Midbrain (tissue), 1 donor: ENCODE measurements around the gene PGAP2.
"Not testable (repeated sequence)": the region's sequence is repeated elsewhere in the genome, so short reads cannot be mapped to it uniquely, and the experiment has no call there.

Experiments used
- DNase-seq: peaks from one replicate; lab custom pipeline; 2025; lab: John Stamatoyannopoulos, UW

The PGAP2 gene

DNA sequence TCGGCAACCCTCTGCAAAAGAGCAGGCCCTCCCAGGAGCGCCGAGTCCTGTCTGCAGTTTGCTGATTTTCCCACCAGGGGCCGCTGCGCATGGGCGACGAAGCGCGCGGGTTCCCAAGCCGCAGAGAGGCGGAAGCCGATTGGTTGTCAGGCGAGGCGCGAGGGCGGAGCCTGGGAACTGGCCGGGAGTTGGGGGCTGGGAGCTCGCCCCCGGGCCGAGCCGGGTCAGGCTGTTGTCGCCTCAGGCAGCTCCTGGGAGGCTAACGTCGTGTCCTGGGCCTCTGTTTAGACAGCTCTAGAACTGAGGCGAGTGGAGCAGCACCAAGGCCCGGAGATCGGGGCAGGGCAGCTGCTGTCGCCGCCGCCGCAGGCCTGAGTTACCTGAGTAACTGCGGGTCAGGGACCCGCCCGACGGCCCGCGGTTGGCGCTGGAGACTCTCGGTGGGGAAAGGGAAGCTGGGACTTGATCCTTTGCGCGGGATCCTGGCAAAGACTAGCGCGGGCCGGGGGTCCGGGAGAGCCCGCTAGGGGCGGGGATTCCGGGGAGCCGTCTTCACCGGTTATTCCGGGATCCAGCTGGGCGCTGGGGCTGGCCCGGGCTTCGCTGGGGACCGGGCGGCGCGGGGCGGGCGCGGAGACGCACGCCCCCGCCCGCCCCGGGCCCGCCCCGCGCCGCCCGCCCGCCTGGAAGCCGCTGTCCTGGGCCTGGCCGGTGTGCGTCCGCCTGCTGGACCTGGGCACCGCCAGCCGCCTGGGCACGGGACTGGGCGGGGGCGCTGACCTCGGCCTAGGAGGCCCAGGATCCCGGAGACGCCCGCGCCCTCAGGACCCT lies 46.8 kb downstream of the PGAP2 start, which contains the start of gene STIM1:
STIM1 (plus strand) TSS at position 688 of the 831 bp plus-strand sequence. CDS start 607 bp downstream, outside the sequence.
- peak; percentile 96 for DNase-seq

DNA sequence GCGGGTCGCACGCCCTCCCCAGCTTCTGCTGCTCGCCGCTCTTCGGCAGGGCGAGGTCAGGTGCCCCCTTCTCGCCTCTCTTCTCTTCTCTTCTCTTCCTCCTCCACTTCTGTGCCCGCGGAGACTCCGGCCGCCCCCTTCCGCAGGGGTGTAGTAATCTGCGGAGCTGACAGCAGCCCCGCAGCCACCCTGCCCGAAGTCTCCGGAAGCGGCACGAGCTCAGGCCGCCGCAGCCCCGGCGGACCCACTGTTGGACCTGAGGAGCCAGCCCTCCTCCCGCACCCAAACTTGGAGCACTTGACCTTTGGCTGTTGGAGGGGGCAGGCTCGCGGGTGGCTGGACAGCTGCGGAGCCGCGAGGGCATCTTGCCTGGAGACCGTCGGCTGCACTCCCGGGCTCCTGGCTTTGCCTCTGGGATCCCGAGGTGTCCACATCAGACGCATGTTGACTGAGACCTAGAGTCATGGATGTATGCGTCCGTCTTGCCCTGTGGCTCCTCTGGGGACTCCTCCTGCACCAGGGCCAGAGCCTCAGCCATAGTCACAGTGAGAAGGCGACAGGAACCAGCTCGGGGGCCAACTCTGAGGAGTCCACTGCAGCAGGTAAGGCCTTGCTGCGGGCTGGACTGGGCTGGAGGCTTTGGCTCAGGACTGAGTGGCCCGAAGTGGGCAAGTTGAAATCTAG lies 47.6 kb downstream of the PGAP2 start:
- DNase-seq, result no peak

GRCh38 chr11:3856856-3857553 lies 48.6 kb downstream of the PGAP2 start:
- DNase-seq, result no peak

- no peak for DNase-seq
Observed at GRCh38 chr11:3857628-3858027, 49.3 kb downstream of the PGAP2 start.

- no peak for DNase-seq
Observed at GRCh38 chr11:3859373-3859881, 51.1 kb downstream of the PGAP2 start.

- no peak for DNase-seq
Observed at GRCh38 chr11:3860375-3860774, 52.0 kb downstream of the PGAP2 start.

DNA sequence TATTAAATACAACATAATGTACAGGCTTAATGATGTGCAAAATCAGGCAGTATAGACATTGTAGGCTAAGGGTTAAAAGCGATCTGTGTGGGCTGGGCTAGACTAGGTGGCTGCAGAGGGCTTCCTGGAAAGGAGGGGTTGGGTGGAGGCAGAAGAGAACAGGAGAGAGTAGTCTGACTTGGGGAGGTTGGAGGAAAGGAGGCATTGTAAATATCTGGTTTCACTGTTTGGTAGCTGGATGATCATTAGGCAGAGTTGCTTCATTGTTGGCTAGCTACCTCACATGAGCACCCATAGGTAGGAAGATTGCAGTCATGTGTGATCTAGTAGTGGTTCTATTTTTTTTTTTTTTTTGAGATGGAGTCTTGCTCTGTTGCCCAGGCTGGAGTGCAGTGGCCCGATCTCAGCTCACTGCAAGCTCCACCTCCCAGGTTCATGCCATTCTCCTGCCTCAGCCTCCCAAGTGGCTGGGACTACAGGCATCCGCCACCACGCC lies 52.6 kb downstream of the PGAP2 start:
- DNase-seq, result not testable (repeated sequence)

- no peak for DNase-seq
Observed at GRCh38 chr11:3861683-3862082, 53.3 kb downstream of the PGAP2 start.

GRCh38 chr11:3865388-3866193 lies 57.2 kb downstream of the PGAP2 start:
- DNase-seq, result no peak

DNA sequence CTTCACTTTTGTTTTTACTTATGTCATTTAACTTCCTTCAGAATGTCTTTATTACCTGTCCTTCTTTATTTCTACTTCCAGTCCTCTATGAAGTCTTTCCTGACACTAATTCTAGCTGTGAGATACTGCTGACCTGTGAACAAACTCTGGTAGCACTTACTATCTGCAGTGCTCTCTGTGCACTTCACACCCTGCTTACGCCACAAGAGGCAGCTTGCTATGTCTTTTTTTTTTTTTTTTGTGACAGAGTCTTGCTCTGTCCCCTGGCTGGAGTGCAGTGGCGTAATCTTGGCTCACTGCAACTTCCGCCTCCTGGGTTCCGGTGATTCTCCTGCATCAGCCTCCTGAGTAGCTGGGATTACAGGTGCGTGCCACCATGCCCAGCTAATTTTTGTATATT lies 57.8 kb downstream of the PGAP2 start:
- no peak for DNase-seq

DNA sequence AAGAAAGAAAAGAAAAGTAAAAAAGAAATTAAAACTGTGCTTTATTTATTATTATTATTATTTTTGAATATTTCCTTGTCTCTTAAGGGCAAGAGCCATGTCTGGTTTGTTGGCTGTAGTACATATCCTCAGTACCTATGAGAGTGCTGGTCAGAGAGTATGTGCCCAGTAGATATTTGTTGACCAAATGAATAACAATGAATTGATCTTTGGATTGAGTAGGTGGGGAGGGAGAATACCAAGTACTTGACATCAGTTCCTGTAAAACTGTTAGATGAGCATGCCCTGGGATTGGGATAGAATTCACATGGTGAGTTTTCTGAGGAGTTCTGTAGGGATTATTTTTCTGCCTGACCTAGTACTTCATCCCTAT lies 58.5 kb downstream of the PGAP2 start:
- no peak for DNase-seq

GRCh38 chr11:3867209-3868091 lies 59.1 kb downstream of the PGAP2 start:
- DNase-seq, result no peak

DNA sequence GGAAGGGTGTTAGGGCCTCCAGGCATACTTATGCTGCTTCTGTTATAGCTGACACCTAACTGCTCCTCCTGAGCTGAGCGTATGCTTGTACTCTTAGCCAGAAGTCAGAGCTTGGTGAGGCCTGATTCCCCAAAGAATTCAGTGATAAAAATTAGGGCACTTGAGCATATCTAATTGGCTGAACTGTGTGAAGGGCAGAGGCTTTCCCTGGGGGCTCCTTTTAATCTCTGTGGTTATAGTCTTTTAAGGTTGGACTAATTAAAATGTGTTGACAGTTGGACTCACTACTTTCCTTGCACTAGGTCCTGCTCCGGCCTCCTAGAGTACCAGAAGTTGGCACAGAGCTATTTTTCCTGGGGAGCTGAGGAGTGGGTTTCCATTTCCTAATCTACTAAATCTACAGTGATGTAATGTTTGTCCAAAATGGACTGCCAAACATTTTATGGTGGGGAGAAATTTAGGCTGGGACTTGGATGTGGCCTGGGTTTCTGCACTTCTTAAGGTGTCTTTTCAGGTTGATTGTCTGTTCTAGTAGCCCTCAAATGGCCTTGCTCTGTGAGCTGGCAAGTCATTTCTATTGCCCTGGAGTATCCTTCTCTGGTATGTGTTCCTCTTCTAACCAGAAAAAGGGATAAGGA lies 65.5 kb downstream of the PGAP2 start:
- DNase-seq, result no peak
